Nasal cavity respiratory epithelium epithelial cell of viscerocranial mucosa (primary cell): ENCODE data around the gene DDX43. TPM values are rescaled to one million over a fixed set of nuclear protein-coding genes. Genes with fewer than 3 reads are reported as not detected.

Experiments
- total RNA-seq: library from RNA; depleted of rRNA; stranded (reverse); fragments of >200 nt; gene quantifications from 2 replicates; pipeline ENCODE4 v1.2.3, GENCODE V29; 2014

Gene DDX43
- total RNA-seq, result 0.34 and 1.00 TPM in 2 replicates

GRCh38 chr6:73394577-73395354, at the start of gene DDX43:
TSS of gene DDX43 (plus strand) at chr6:73394828. CDS start at chr6:73394906, 78 bp downstream.

DNA sequence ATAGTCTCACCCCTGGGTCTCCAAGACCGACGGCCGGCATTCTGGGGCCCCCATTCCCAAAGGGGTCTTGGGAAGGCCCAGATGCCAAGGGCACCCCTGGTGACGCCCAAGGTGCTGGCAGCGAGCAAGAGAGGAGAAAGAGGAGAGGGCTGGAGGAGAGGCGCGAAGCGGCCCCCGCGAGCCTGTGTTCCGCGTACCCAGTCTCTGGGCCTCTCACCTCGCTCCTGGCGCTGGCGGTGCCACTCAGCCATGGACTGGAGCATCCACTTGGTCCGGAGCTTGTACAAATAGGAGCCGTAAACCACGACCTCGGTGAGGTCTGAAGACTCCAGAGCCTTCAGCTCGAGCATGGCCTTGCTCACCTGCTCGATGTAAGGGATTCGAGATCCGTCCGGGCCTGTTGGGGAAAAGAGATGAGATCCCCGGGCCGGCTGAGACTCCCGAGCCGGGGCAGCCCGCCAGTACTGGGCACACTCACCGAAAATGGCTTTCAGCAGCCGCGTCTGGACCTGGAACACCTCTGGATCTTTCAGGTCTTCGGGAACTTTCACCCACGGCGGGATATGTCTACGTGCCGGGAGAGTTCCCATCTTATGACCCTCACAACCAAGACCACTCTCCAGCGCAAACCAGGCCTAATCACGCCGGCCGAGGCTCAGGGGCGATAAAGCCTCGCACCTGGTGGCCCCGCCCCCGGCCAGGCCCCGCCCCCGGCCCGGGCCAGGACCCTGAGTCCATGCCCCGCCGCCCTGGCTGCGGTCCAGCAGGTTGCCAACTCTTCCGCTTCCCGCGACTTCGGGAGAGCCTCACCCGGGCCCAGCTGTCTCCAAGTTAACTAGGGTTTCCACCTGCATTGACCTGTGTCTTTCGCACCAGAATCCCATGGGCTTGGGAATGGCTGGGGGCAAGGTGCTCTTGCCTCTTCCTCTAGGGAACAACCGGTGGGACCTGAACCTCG, 40.7 kb upstream of the DDX43 start, which contains the start of gene DPPA5:
TSS of gene DPPA5 (minus strand) at position 641 of the 958 bp plus-strand sequence. CDS start at position 590, 51 bp downstream.

DNA sequence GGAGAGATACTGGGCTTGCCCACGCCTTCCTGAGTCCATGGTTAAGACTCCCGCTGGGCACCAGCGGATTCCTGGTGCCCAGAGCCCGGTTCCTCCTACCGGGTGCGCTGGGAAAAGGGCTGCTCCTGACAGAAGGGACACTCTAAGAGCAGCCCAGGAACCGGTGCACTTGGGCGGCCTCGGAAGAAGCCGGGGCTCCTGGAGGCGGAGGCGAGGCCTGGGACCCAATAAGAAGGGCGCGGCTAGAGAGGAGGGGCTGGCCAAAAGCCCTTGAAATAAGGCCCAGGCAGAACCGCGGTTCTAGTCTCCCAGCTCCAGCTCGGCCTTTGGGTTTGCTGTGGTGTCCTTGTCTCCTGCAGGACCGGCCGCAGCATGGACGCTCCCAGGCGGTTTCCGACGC, 32.3 kb upstream of the DDX43 start, which contains the start of gene KHDC3L:
TSS of gene KHDC3L (plus strand) at position 301 of the 400 bp plus-strand sequence. CDS start at position 373, 72 bp downstream.

DNA sequence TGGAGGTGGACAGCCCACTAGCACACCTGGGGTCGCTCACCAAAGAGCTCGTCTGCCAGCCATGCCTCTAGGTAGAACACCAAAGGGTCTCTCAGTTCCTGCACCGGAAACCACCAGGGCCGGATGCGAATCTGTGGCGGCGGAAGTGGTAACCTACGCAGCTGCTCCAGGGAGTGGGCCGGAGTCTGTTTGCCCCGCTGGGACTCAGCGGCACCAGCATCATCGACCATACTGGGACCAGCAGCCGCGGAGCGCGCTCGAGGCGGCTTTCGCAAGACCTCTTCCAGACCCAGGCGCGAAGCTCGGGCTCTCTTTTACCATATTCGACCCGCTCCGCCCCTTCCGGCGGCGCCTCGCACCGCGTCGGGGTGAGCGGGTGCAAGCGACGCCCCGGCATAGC, 25.1 kb upstream of the DDX43 start, which contains the start of gene OOEP:
TSS of gene OOEP (minus strand) at position 335 of the 400 bp plus-strand sequence. CDS start at position 230, 105 bp downstream.

DNA sequence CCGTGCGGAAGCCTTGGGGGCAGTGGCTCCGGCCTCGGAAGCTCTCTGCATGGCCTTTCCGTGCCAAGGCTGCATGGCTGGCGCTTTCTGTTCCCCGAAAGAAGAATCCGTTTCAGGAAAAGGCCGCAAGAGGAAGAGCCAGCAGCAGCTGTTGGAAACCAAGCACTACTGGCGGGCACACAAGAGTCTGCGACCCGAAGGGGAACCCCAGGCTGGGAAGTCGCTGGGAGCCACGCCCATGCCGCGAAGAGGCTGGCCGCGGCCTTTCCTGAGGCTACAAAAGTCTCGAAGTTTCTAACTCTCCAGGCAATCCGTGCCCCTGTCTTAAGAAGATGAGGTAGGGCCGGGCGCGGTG, 57.5 kb downstream of the DDX43 start, which contains the start of gene CGAS:
TSS of gene CGAS (minus strand) at position 191 of the 355 bp plus-strand sequence. CDS start at position 75, 116 bp downstream.

DNA sequence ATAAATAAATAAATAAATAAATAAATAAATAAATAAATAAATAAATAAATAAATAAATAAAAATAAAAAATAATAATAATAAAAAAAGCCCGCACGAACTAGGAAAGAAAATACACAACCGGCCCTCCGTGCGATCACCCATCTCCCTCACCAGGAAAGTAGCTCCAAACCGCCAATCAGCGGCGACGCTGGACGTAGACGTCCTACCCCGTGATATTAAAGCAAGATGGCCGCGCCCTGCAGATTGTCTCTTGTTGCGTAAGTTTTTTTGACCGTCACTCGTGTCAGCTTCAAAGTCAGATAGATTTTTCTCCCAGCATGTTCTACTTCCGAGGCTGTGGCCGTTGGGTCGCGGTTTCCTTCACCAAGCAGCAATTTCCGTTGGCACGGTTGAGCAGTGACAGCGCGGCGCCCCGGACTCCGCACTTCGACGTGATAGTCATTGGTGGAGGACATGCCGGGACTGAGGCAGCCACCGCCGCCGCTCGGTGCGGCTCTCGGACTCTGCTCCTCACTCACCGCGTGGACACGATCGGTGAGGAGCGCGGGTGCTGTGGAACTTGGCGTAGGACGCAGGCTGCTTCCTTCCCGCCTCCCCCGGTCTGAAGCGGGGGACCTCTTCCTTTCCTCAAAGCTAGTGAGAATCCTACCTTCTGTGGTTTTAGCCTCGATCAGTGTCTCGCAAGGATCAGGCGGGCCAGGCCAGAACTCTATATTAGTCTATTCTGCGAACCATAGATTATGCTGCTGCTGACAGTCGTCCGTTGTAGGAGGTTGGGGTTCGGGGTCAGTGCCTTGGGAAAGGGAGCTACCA, 67.1 kb downstream of the DDX43 start, which contains the start of gene MTO1:
TSS of gene MTO1 (plus strand) at position 201 of the 814 bp plus-strand sequence. CDS start at position 319, 118 bp downstream.

Other genes with a start within 250 kb of the DDX43 start
- not detected in 2 replicates for gene KHDC1L, start 169.3 kb upstream of the DDX43 start, total RNA-seq
- gene KHDC1, start 131.6 kb upstream of the DDX43 start, total RNA-seq, result 0.68 and 1.7 TPM in 2 replicates
- not detected in 2 replicates for gene DPPA5, start 40.6 kb upstream of the DDX43 start, total RNA-seq
- not detected in 2 replicates for gene KHDC3L, start 32.2 kb upstream of the DDX43 start, total RNA-seq
- gene OOEP, start 24.9 kb upstream of the DDX43 start, total RNA-seq, result 0.14 TPM in 1 of 2 replicates, not detected in the other
- 5.6 and 11.3 TPM in 2 replicates for gene CGAS, start 57.5 kb downstream of the DDX43 start, total RNA-seq
- gene MTO1, start 66.9 kb downstream of the DDX43 start, total RNA-seq, result 39.0 and 66.6 TPM in 2 replicates
- 27,669 and 43,167 TPM in 2 replicates for gene EEF1A1, start 126.2 kb downstream of the DDX43 start, total RNA-seq